Retinal pigment epithelial cell (primary cell): ENCODE measurements around the gene CXCL11.

Experiments used
- DNase-seq: peaks from one replicate; pipeline ENCODE4 v3.0.0-alpha.2; 2010; ENCODE audit warnings: low read depth
- H3K4me3 ChIP-seq: 2 replicates; pipeline ENCODE4 v1.5.1; 2011; ENCODE audit warnings: mild to moderate bottlenecking, low read length, control low read depth, moderate library complexity
- TF ChIP-seq, protein P1 (sequence below): conservative IDR thresholded peaks from 2 replicates; pipeline ENCODE4 v1.5.1; 2011; ENCODE audit warnings: low read depth, low read length, control low read depth, inconsistent platforms

CXCL11 gene

DNA sequence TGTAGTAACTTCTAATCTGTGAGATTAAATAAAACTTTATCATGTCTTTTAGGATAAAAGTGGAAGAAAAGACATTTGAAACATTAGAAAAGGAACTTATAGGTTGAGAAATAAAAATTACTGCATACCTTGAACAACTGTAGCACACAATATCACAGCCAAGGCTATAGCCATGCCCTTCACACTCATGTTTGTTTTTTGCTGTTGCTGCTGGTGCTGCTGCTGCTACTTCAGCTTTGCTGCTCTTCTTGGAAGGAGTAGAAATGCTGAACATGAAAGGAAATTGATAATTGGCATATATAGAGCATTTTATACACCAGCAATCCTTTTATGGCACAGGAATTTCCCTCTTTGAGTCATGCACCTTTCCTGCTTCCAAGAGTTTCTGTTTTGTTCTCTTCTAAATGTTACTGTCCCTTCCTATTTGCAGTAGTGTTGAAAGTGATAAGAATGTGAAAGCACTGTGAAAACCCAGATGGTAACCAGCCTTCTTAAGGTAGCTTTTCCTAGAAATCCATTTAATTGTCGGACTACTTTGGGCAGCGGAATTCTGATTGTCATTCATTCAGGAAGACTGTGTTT lies at the start of gene CXCL11:
Gene CXCL11, minus strand, starts transcription at position 272 of the 582 bp plus-strand sequence. Its CDS starts 83 bp downstream, at position 189.
- no peak for DNase-seq
- TF ChIP-seq, protein P1, sequence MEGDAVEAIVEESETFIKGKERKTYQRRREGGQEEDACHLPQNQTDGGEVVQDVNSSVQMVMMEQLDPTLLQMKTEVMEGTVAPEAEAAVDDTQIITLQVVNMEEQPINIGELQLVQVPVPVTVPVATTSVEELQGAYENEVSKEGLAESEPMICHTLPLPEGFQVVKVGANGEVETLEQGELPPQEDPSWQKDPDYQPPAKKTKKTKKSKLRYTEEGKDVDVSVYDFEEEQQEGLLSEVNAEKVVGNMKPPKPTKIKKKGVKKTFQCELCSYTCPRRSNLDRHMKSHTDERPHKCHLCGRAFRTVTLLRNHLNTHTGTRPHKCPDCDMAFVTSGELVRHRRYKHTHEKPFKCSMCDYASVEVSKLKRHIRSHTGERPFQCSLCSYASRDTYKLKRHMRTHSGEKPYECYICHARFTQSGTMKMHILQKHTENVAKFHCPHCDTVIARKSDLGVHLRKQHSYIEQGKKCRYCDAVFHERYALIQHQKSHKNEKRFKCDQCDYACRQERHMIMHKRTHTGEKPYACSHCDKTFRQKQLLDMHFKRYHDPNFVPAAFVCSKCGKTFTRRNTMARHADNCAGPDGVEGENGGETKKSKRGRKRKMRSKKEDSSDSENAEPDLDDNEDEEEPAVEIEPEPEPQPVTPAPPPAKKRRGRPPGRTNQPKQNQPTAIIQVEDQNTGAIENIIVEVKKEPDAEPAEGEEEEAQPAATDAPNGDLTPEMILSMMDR, result no peak
- no peak within 1 kb of the TSS for H3K4me3 ChIP-seq

DNA sequence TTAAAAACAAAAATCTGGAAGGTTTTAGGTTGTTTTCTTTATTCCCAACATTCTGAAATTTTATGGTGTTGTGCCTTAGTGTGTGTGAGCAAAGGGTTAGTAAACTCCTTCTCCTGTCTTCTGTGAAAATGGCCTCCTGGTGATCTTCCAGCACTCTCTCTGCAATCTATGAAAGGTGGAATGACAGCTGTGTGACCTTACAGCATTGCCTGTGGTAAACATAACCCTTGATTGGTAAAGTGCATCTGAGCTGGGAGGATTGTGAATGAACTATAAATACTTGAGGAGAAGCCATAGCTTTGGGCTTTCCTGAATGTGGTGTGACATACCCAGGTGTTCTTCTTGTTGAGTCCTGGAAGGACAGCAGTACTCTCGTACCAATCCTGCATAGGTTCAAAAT lies 48.7 kb upstream of the CXCL11 start:
- TF ChIP-seq, protein P1, result no peak
- H3K4me3 ChIP-seq, result no peak overlapping the region
- no peak for DNase-seq

GRCh38 chr4:76083386-76083988 lies 47.6 kb upstream of the CXCL11 start:
- no peak for DNase-seq
- TF ChIP-seq, protein P1, result no peak
- no peak overlapping the region for H3K4me3 ChIP-seq

DNA sequence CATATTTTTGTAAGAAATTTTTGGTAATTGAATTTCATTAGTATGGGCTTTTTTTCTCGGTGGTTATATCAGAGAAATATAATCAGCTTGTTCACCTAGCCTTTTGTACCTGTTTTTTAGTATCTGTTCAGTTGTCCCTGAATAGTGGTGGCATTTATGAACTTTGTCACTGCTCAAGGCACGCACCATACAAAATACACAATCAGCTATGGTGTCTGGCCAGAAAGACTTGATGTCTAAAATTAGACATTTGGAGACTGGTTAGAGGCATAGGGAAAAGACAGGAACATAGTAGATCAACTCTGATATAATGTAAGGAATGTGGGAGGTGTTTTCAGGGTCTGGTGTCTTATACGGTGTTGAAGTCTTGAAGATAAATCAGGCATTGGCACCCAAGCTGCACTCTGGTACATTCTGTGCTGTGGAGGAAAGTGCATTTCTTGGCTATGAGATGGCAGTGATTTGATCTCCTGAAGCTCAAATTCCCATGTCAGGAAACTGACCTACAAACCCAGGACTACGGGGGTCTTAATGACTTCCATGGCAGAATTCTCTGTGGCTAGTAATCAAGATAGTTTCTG lies 42.3 kb upstream of the CXCL11 start:
- TF ChIP-seq, protein P1, result no peak
- no peak overlapping the region for H3K4me3 ChIP-seq
- DNase-seq, result no peak

DNA sequence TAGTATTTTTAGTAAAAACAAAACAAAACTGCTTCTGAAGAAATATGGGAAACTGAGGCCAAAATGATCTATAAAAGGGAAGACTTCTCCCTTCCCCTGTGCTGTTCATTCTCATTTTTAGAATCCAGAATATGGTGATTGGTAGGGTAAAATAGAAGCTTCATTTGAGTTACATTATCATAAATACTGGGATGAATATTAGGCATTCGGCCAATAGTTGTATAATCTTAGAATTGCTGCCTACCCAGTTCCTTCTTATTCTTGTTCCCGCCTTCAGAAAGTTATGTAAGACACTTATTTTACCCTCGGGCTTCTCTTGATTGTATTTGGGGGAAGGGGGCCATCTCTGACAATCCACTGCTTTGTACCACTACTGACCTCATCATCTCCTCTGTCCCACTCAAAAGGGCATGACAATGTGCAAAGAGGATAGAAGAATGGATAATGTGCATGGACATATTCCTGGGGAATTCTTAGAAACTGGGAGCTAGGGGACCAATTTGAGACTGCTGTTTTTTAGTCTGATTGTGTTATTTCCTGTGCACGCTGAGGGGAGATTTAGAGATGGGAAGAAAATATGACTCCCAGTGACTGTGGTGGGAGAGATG lies 39.2 kb upstream of the CXCL11 start:
- TF ChIP-seq, protein P1, result no peak
- no peak overlapping the region for H3K4me3 ChIP-seq
- no peak for DNase-seq

DNA sequence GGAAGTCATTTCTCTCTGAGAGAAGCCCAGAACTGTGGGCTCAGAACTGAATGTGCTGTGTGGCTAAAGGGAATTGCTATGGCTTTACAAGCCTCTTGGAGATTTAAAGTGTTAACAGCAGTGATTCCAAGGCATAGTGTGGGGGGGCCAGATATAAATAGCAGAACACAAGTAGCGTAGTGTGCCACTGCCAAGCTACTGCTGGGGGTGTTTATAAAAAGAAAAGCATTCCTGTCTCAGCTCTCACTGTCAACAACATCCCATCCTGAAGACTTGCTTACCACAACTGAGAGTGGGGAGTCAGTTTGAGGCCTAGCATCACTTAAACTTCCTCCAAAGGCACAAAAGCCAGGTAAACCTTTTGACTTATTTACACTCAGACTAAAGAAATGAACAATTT lies 38.6 kb upstream of the CXCL11 start, which contains the start of gene ART3:
Gene ART3, plus strand, starts transcription at position 242 of the 400 bp plus-strand sequence. CDS start 1,181 bp downstream, outside the sequence.
- no peak within 1 kb of the TSS for H3K4me3 ChIP-seq
- no peak for DNase-seq
- TF ChIP-seq, protein P1, result no peak
